ENCODE measurements around the gene CFAP77. TPM values are rescaled to one million over a fixed set of nuclear protein-coding genes. Genes with fewer than 3 reads are reported as not detected.

The CFAP77 gene
- total RNA-seq, 1 donor from 2014 or later: 2.0 TPM

DNA sequence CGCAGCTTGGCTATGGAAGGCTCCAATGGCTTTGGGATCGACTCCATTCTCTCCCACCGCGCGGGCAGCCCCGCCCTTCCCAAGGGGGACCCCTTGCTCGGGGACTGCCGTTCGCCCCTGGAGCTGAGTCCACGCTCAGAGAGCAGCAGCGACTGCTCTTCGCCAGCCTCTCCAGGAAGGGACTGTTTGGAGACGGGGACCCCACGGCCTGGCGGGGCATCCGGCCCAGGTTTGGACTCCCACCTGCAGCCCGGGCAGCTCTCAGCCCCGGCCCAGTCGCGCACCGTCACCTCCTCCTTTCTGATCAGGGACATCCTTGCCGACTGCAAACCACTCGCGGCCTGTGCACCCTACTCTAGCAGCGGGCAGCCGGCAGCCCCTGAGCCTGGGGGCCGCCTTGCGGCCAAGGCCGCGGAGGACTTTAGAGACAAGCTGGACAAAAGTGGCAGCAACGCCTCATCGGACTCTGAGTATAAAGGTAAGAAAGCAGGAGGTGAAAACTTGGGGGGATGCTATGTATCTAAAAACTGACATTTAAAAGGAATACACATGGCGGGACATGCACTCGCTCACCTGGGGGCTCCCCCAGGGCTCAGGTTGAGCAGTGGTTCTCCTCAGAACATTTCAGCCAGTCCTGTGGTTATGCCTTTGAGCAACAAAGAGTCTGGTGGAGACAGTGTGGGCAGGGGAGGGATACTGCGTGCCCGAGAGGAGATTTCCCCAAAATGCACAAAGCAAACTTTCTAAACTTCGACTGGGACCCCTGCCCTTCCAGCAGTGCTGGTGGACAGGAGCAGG, 173.0 kb downstream of the CFAP77 start:
- intact Hi-C loops (cut with DNase I): no loop called here
- DNase-seq: no peak

DNA sequence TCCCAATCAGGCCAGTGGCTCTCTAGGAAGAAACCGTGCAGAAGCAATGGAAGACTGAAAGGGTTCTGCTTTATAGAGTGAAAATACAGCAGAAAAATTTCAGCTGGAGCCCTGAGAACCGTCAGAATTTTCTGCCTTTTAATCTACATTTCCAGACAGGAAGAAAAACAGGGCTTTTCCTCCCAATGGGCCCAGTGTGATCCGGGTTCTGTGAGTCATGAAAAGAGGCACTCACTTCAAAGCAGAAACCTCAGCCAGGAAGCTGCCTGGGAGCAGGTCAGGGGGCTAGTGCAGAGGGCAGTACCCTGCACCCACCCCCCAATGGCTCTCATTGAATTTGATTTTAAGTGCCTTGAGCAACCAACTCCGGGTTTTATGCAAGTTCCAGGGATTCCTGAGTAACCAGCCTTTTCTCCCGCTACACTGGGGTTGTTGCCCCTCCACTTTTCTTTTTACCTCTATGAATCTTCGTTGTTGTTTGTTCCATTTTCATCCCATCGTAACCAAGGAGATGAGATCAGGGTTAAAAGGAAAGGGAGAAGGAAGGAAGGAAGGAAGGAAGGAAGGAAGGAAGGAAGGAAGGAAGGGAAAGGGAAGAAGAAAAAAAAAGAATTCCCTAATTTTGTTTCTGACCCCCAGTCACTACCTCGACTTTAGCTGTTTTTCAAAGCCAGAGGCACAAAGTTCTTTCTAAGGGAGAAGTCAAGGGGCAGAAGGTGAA, 173.7 kb downstream of the CFAP77 start:
- no peak for ATAC-seq (ENCODE audit: poor library complexity)
- intact Hi-C loops (cut with DNase I): no loop called here
- DNase-seq: no peak

More for the DNA sequence above, 173.0 kb downstream of the CFAP77 start:
- no peak for ATAC-seq (ENCODE audit: poor library complexity)

DNA sequence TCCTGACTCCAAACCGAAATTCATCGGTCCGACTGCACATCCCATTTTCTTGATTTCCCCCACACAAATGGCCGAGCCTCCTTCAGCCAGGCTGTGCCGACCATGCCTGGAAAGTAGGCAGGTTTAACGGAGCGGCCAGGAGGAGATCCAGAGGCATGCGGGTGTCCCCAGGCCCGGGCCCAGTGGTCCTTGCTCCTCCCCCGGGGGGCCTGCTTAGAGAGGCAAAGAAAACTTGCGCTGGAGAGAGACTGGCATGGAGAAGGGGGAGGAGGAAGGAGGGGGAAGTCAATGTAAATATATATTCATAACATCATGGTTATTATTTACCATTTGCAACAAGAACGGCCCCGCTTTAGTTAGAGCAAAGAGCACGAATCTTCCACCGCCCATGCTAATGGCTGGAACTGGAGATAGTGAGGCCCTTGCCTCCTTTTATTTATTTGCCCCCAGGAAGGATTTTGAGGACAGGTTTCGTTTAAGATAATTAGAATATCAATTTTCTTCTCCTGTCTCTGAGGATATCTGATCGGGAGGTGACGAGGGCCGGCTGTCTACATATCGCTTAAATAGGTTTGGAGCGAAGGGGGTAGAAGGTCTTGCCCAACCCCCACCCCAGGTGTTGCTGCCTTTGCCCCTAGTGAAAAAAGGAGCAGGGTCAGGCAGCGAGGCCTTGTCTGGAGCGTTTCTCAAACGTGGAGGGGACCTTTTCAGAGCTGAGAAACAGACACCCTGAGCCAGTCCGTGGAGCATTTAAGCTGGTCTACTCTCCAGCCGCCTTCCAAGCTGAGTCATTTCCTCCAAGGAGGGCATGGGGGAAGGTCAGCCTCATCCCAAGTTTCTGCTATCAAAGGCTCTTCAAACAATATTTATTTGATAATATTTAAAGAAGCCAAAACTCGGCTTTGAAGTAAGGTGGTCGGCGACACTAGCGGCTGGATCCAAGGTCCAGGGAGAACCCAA, 174.9 kb downstream of the CFAP77 start:
- intact Hi-C loops (cut with DNase I): no loop called here
- ATAC-seq (ENCODE audit: poor library complexity) (no peak), DNase-seq (no peak)

DNA sequence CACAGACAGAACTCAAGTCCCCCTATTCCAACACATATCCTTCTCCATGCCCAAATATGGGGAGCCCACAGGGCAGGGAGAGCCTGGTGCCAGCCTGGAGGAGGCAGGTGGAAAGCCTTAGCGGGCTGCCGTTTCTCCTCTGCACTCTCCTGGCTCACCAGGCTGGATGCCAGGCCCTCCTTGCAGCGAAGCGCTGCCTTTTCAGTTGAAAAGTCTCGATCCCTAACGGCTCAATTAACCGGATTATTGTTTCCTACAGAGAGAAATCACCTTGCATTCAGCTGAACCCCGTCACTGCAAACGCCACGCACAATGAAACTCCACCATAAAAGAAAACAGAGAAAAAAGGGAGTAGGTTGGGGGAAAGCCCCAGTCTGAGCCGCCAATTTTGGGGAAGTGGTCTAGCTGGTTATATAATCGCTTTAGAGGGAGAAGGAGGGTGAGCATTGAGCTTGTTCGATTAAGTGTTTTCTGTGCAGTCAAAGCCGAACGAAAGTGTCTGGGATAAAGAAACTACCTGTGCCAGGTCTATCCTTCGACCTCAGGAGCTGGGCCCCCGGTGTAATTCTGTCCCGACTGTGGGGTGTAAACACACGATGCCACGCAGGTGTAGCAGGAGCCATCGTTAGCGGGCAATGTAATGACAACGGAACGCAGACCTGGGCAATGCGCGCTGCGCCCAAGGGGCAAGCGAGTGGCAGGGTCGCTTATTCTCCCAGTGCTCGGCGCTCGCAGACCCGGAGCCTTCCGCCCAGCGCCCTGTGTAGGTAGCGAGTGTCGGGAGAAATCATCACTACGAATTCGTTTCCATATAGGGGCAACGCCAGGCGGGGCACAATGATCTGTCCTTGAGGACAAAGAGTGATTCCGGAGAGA, 176.2 kb downstream of the CFAP77 start:
- ATAC-seq (ENCODE audit: poor library complexity): no peak
- no peak for DNase-seq
- intact Hi-C loops (cut with DNase I): no loop called here

DNA sequence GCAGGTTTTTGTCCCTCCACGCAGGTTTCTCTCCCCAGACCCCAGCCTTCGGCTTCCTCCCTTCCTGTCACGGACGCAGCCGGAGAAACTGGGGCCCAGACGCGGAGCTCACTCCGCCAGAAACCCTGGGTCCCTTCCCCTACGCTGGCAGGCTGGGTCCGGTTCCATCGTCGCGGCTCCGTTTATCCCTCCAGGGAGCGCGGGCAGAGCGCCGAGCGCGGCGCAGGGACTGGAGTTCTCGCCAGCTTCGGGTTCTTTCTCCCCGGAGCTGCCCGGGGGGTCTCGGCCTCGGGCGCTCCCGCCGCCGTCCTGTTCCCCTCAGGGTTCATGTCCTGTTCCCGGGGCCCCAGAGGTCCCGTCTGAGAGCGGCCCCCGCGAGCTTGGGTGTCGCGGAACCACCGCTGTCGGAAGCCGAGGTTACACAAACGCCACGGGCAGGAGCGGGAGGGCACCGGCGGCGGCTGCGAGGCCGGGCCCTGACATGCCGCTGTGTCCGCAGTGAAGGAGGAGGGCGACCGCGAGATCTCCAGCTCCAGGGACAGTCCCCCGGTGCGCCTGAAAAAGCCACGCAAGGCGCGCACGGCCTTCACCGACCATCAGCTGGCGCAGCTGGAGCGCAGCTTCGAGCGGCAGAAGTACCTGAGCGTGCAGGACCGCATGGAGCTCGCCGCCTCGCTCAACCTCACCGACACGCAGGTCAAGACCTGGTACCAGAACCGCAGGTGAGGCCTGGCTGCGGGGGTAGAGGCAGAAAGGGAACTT, 177.0 kb downstream of the CFAP77 start:
- intact Hi-C loops (cut with DNase I): no loop called here
- DNase-seq (no peak), ATAC-seq (ENCODE audit: poor library complexity) (no peak)

DNA sequence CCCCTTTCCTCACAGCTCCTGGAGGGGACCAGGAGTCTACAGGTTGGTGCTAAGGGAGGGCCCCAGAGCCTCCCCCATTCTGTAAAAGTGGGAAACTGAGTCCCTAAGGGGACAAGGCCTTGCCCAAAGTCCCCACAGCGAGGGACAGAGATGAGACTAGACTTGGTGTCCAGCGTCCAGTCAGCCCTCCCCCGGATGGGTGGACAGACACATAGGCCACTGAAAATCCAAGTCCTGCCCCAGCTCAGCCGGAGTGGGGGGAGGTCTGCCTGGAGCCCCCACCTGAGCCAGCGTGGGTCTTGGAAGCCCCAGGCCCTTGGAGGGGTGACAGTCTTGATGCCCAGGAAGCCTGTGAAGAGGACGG, 177.6 kb downstream of the CFAP77 start:
- no peak for ATAC-seq (ENCODE audit: poor library complexity)
- intact Hi-C loops (cut with DNase I): no loop called here
- DNase-seq: no peak

DNA sequence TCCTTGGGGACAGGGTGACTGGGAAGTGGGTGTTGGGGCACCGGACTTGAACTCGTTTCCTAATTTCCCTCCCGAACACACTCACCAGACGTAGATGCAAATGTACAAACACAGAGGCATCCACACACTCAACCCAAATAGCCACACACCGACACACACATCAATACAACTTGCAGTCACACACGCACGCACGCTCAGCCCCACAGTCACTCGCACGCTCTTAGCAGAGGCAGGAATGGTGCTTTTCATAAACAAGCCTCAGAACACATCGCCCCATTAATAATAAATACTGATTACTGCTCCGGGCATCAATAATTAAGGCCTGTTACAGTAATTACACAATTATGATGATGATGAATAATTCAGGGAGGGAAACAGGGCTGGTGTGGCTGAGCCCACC, 178.1 kb downstream of the CFAP77 start:
- DNase-seq: no peak
- no peak for ATAC-seq (ENCODE audit: poor library complexity)
- intact Hi-C loops (cut with DNase I): no loop called here

DNA sequence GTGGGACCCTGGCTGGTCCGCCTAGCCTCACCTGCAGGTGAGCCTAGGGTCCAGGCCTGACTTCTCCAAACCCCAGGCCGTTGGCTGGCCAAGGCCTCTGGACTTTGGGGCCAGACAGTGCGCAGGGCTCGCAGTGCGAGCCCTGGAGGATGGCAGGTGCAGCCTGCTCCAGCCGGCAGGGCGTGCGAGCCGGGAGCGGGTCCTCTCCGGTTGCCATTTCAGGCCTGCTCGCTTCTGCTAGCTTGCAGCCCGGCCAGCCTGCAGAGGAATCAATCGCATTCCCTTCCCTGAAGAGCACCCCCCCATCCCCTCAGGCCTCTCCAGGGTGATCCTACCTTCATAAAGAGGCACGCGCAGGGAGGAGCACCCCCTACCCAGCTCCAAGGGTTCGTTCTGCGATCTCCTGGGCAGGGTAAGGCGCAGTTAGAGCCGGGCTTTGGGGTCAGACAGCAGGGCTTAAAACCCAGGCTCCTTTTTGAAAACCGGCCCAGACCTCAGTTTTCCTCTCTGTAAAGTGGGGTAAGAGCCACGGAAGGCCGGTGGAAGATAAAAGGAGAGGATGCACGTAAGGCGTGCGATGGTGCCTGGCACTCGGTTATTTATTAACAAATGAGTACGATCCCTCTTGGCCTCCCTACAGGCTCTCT, 178.6 kb downstream of the CFAP77 start:
- ATAC-seq (ENCODE audit: poor library complexity): no peak

DNA sequence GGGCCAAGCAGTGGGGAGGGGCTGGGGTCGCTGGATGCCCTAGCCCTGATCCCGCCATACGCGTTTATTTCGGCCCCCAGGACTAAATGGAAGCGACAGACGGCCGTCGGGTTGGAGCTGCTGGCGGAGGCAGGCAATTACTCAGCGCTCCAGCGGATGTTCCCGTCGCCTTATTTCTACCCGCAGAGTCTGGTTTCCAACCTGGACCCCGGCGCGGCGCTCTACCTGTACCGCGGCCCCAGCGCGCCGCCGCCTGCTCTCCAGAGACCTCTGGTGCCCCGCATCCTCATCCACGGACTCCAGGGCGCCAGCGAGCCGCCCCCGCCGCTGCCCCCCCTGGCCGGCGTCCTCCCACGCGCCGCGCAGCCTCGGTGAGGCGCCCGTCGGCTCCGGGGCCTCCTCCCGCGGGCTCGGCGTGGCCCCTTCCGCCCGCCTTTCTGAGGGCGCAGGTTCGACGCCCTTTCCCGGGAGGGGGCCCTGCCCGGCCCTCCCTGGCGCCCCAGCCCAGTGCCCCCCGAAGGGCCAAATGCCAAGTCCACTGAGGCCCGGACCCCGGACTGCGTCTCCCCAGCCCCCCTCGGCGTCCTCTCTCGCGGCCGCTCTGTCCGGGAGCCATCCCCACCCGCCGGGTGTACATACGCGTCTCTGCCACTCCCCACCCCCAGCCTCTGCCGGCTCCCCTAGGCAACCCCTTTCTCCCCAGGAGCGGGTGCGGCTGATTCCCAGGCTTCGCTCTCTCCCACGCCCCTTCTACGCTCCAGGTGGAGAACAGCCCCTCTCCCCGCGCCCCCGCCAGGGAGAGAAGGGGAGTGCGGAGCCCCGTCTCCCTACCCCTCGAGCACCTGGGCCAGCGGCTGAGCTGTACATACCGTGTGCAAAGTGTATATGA, 179.4 kb downstream of the CFAP77 start:
- ATAC-seq (ENCODE audit: poor library complexity): no peak
- no peak for DNase-seq
- intact Hi-C loops (cut with DNase I): no loop called here

More for the DNA sequence above, 178.6 kb downstream of the CFAP77 start:
- DNase-seq: no peak
- intact Hi-C loops (cut with DNase I): no loop called here

DNA sequence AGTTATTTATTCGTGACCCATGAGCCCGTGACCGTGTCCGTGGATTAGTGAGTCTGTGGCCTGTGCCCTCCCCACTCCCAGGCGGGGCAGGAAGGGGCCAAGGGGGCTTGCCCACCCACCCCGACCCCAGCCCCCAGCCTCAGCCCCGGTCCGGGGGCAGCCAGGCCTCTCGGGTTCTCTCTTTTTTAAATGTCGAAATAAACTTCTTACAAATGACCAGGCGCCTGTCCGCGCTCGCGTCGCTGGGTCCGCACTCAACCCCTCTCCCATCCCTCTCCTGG, 180.0 kb downstream of the CFAP77 start:
- ATAC-seq (ENCODE audit: poor library complexity): no peak
- no peak for DNase-seq
- intact Hi-C loops (cut with DNase I): no loop called here

DNA sequence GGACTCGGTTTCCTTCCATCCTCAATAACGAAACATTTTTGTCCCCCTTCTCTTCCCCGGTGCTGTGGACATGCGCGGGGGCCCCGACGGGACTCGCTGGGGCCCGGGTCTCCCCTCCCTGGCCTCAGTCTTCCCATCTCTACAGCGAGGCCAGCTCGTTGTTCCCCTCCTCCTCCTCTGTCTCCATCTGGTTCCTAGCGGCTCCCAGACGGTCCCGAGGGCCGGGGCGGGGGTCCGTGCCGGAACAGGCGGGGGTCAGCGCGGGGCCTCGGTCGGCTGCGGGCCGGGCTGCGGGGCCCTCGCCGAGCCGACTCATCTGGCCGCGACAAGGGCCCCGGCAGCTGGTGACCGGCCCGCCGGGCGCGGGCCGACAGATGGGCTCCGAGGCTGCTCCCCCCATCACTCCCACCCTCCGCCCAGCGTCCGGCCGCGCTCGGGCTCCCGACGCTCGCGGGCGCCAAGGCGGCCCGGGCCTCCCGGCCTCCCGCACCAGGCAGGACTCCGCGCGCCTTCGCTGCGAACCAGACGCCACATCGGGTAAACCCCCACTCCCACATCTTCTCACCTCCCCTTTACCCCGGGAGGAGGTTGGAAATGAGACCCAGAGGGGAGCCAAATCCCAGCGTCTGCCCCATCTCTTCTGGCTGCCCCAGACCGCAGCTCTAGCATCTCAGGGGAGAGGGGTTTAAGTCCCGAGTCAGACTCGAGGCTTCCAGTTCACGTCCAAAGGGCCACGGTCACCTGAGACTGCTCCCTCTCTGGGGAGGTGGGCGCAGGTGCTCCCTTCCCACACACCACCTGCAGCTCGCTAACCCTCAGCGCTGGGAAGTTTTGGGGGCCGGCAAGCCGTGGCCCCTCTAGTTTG, 180.5 kb downstream of the CFAP77 start:
- DNase-seq (no peak), ATAC-seq (ENCODE audit: poor library complexity) (no peak)
- intact Hi-C loops (cut with DNase I): no loop called here

DNA sequence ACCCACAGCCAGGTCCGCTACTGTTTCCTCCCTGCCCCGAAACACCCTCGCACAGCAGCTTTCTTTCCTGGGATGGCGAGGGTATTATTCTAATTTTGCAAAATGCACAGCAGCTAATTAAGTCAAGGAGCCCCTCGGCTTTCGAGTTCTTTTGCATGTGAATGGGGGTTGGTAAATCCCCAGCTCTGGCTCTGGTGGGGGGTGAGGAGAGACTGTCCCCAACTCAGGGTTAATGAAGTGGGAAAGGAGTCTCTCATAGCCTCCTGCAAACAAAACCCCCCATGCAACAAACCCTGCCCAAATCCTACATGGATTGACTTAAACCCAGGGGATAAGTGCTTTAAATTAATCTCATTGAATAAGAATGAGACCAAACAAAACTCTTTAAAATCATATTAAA, 181.2 kb downstream of the CFAP77 start:
- intact Hi-C loops (cut with DNase I): no loop called here
- ATAC-seq (ENCODE audit: poor library complexity) (no peak), DNase-seq (no peak)

DNA sequence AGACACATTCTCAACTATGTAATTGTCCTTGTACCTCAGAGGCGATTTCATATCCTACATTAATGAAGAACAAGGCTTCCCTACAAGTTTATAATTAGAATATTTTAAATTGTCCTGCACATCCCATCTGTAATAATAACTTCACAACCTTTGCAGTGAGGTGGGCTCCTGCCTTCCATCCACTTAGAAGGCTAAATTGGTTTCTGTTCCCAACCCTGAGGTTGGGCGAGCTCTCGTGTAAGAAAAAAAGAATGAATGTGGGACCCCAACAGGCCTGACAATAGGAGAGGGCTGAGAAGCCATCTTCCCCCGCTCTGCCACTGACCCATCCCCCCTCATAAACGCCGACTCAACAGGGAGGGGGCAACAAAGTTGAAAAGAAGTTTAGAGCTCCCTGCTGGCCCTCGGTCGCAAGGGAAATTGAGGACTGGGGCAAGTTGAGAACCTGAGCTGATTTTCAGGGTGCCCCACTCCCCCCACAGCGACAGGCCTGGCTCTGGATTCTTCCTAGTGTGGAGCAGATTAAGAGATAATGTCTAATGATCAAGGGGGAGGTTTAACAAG, 181.8 kb downstream of the CFAP77 start:
- intact Hi-C loops (cut with DNase I): no loop called here
- no peak for ATAC-seq (ENCODE audit: poor library complexity)
- DNase-seq: no peak

DNA sequence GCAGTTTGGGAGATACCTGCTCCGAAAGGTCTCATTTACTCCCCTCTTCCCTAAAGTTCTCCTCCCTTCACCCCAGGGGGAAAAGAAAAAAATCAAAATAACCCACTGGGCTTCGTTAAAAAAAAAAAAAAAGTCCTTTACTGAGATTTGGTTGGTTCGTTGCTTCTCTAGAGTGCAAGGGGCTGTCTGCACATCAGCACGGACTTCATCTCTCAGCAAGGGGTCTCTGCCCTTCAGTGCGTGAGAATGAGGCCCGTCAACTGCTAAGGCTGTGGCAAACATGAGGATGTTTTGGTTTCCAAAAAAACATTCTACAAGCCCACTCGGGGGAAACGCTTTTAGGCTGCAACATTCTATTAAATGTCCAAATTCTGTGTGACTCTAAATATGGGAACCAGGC, 182.4 kb downstream of the CFAP77 start:
- no peak for DNase-seq
- intact Hi-C loops (cut with DNase I): no loop called here
- ATAC-seq (ENCODE audit: poor library complexity): no peak

DNA sequence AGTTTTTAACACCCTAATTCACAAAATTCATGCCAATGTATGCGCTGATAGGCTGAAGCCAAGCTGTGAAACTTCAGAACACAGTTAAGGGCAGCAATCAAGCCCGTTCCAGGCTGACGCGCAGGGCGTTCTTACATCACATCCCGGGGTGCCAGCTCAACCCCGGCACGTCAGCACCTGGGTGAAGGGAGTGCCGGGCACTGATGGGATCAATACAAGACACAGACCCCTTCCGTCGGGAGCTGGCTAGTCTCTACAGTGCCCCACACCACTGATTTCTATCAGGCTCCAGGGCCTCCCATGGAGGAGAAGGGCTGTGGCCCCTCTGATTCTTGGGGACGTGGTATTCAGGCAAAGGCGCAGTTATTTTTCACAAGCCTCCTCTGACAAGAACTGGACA, 184.4 kb downstream of the CFAP77 start:
- ATAC-seq (ENCODE audit: poor library complexity): no peak
- DNase-seq: no peak
- intact Hi-C loops (cut with DNase I): no loop called here

Measured in Right ventricle myocardium superior (tissue), 1 donor.